Peyer's patch (tissue), 4 donors: Measurements from ENCODE around the gene P4HB. TPM values are rescaled to one million over a fixed set of nuclear protein-coding genes. Genes with fewer than 3 reads are reported as not detected.

Source experiments
- DNase-seq, 3 donors: peaks; one replicate each; pipeline ENCODE4 v3.0.0-alpha.2; 2017 to 2019
- H3K27ac ChIP-seq, 4 donors: fragments of 200-600 bp; sonication (generic); one replicate each; pipeline ENCODE4 v1.5.1; 2016 to 2019
- H3K27me3 ChIP-seq, 2 donors: fragments of 200-600 bp; sonication (generic); one replicate each; pipeline ENCODE4 v1.5.1; 2019
- H3K36me3 ChIP-seq, 3 donors: fragments of 200-600 bp; sonication (generic); one replicate each; pipeline ENCODE4 v1.5.1; 2016 to 2019
- H3K4me1 ChIP-seq, 4 donors: fragments of 200-600 bp; sonication (generic); one replicate each; pipeline ENCODE4 v1.5.1; 2016 to 2019
- H3K4me3 ChIP-seq, 4 donors: fragments of 200-600 bp; sonication (generic); 1 replicate in 3 of 4; 2 replicates in 1 of 4; pipeline ENCODE4 v1.5.1; 2016 to 2019; ENCODE audit warnings: mild to moderate bottlenecking in 1 of 4
- H3K9me3 ChIP-seq, 4 donors: fragments of 200-600 bp; sonication (generic); one replicate each; pipeline ENCODE4 v1.5.1; 2016 to 2019; ENCODE audit warnings: mild to moderate bottlenecking in 1 of 4
- POLR2A ChIP-seq, 2 donors: fragments of 450-650 bp; IDR thresholded peaks; one replicate each; pipeline ENCODE4 v1.5.1; 2017; ENCODE audit warnings: antibody characterized with exemption in 2 of 2, mild to moderate bottlenecking in 2 of 2, moderate library complexity in 2 of 2
- total RNA-seq, 4 donors: library from RNA; depleted of rRNA; stranded (reverse); fragments of >200 nt; gene quantifications; one replicate each; pipeline ENCODE4 v1.1.0, GENCODE V29; 2016
- TF ChIP-seq, protein P1 (sequence below), 6 experiments: fragments of 450-650 bp in 4 of 6; fragments of 200-600 bp in 2 of 6; sonication (generic) in 1 of 6; IDR thresholded peaks; one replicate each; pipeline ENCODE4 v1.5.1; 2017 to 2019; ENCODE audit warnings: antibody characterized with exemption in 6 of 6, mild to moderate bottlenecking in 3 of 6, moderate library complexity in 1 of 6

P4HB gene
- total RNA-seq, 4 donors from 2014 or later: 326 to 1,290 (median 1,196) TPM

DNA sequence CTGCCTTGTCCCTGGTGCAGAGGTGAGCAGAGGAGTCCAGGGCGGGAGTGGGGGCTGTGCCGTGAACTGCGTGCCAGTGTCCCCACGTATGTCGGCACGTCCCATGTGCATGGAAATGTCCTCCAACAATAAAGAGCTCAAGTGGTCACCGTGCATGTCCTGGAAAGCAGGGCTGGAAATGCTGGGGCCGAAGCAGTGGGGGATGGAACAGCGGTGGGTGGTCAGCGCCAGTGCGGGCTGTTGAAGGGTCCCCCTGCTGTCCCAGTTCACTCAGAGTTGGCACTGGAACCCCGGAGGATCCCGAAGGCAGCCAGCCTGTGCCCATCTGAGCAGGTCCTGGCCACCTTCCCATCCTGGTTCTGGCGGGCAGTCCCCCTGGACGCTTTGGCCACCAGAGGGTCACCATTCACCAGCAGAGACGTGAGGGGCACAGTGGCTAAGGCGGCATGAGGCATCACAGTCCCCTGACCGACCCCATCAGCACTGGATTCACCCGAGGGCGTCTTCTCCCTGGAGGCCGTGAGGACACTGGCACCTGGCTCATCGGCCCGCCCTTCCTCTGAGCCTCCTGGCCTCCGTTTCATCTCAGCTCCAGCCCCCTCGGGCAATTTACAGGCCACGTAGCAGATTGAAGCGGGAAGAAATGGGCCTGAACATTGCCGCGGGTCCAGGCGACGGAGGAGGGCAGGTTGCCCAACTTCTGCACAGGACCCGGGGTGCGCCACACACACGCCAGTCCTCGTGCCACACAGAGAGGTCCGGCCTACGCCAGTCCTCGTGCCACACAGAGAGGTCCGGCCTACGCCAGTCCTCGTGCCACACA lies 46.3 kb downstream of the P4HB start:
- Histone ChIP-seq H3K4me1 (no peaks in the 10 kb centered on the region), H3K4me3 (no peak overlapping the region), H3K27me3 (no peaks in the 10 kb centered on the region), H3K9me3 (no peaks in the 10 kb centered on the region), H3K27ac (no peak overlapping the region), H3K36me3 (no peaks in the 10 kb centered on the region)
- no peak for DNase-seq
- TF ChIP-seq, protein P1, sequence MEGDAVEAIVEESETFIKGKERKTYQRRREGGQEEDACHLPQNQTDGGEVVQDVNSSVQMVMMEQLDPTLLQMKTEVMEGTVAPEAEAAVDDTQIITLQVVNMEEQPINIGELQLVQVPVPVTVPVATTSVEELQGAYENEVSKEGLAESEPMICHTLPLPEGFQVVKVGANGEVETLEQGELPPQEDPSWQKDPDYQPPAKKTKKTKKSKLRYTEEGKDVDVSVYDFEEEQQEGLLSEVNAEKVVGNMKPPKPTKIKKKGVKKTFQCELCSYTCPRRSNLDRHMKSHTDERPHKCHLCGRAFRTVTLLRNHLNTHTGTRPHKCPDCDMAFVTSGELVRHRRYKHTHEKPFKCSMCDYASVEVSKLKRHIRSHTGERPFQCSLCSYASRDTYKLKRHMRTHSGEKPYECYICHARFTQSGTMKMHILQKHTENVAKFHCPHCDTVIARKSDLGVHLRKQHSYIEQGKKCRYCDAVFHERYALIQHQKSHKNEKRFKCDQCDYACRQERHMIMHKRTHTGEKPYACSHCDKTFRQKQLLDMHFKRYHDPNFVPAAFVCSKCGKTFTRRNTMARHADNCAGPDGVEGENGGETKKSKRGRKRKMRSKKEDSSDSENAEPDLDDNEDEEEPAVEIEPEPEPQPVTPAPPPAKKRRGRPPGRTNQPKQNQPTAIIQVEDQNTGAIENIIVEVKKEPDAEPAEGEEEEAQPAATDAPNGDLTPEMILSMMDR (IDR thresholded peaks at IDR 0.05): no peak
- TF ChIP-seq POLR2A (IDR thresholded peaks at IDR 0.05): no peak

DNA sequence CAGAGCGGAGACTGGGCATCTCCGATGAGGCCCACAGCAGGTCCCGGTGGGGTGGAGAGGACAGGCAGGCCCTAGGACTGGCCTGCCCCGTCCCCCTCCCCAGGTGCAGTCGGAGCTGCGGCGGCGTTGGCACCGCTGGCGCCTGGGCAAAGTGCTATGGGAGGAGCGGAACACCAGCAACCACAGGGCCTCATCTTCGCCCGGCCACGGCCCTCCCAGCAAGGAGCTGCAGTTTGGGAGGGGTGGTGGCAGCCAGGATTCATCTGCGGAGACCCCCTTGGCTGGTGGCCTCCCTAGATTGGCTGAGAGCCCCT lies 47.0 kb downstream of the P4HB start:
- TF ChIP-seq, protein P1 (IDR thresholded peaks at IDR 0.05): no peak
- no peak for TF ChIP-seq POLR2A (IDR thresholded peaks at IDR 0.05)
- Histone ChIP-seq H3K9me3 (no peaks in the 10 kb centered on the region), H3K27ac (no peak overlapping the region), H3K36me3 (no peaks in the 10 kb centered on the region), H3K27me3 (no peaks in the 10 kb centered on the region), H3K4me3 (no peak overlapping the region), H3K4me1 (no peaks in the 10 kb centered on the region)
- no peak for DNase-seq

DNA sequence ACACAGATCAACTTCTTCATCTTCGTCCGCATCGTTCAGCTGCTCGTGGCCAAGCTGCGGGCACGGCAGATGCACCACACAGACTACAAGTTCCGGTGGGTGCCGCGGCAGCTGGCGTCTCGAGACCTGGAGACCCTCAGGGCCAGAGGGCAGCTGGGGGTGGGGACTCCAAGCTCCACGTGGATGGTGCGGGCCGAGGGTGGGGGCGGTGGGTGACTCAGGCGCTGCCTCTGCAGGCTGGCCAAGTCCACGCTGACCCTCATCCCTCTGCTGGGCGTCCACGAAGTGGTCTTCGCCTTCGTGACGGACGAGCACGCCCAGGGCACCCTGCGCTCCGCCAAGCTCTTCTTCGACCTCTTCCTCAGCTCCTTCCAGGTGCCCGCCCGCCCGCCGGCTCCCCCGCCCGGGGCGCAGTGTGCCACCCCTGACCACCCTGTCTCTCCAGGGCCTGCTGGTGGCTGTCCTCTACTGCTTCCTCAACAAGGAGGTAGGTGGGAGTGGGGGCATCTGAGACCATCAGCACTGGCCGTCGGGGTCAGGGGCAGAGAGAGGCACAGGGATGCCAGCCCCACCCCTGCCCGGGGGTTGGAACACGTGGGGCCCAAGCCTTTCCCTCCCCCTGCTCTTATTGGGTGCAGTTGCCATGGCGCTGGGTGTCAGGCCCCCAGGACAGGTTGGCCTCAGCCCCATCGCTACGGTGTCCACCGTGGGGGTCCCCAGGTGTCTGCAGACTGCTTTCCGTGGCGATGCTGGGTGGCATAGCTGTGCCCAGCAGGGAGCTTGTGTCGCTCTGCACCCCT lies 47.6 kb downstream of the P4HB start:
- Histone ChIP-seq H3K36me3 (no peaks in the 10 kb centered on the region), H3K4me1 (no peaks in the 10 kb centered on the region), H3K9me3 (no peaks in the 10 kb centered on the region), H3K27me3 (no peaks in the 10 kb centered on the region), H3K27ac (no peak overlapping the region), H3K4me3 (no peak overlapping the region)
- DNase-seq: no peak
- TF ChIP-seq, protein P1 (IDR thresholded peaks at IDR 0.05): no peak
- TF ChIP-seq POLR2A (IDR thresholded peaks at IDR 0.05): no peak

DNA sequence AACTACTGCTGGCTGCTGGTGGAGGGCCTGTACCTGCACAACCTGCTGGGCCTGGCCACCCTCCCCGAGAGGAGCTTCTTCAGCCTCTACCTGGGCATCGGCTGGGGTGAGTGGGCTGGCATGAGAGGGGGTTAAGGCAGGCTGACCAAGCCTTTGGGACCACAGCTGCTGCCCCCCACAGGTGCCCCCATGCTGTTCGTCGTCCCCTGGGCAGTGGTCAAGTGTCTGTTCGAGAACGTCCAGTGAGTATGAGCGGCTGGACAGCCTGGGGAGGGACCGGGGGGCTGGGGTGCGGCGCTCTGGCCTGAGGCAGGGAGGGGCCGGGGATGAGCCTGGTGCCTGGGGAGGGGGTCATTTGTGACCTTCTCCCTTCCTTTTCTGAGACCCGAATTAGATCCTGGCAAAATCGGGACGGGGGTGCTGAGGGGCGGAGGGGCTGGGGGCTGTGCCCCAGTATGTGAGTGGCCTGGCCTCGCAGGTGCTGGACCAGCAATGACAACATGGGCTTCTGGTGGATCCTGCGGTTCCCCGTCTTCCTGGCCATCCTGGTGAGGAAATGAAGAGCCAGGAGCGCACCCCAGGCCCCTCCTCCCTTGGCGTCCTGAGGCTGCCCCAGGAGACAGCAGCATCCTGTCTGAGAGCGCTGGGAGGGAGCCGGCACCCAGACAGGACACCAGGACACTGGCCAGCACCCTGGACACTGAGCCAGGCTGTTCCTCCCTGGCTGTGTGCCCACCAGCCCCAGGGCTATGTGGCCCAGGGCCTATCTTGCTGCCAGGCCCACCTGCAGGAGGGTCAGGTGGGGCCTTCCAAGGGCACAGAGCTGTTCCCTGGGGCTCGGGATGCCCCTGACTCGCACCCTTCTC lies 48.4 kb downstream of the P4HB start:
- Histone ChIP-seq H3K27me3 (no peaks in the 10 kb centered on the region), H3K27ac (no peak overlapping the region), H3K9me3 (no peaks in the 10 kb centered on the region), H3K4me1 (no peaks in the 10 kb centered on the region), H3K36me3 (no peaks in the 10 kb centered on the region), H3K4me3 (no peak overlapping the region)
- TF ChIP-seq, protein P1 (IDR thresholded peaks at IDR 0.05): no peak
- TF ChIP-seq POLR2A (IDR thresholded peaks at IDR 0.05): no peak
- DNase-seq: no peak

DNA sequence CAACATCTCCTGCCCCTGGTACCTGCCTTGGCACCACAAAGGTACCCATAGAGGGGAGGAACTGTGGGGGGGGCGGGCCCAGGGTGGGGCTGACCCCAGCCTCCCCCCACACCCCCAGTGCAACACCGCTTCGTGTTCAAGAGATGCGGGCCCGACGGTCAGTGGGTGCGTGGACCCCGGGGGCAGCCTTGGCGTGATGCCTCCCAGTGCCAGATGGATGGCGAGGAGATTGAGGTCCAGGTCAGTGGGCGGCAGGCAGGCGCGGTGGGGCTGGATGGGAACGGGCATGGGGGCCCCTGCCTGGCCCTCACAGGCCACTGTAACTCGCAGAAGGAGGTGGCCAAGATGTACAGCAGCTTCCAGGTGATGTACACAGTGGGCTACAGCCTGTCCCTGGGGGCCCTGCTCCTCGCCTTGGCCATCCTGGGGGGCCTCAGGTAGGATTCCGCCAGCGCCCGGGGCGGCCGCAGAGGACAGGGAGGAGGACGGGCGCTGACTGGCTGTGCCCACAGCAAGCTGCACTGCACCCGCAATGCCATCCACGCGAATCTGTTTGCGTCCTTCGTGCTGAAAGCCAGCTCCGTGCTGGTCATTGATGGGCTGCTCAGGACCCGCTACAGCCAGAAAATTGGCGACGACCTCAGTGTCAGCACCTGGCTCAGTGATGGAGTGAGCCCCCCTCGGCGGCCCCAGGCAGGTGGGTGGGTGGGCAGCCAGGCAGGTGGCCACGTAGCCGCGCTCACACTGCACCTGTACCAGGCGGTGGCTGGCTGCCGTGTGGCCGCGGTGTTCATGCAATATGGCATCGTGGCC lies 49.2 kb downstream of the P4HB start:
- Histone ChIP-seq H3K36me3 (no peaks in the 10 kb centered on the region), H3K27me3 (no peaks in the 10 kb centered on the region)

More for the DNA sequence above, 49.2 kb downstream of the P4HB start:
- Histone ChIP-seq H3K27ac (no peak overlapping the region), H3K9me3 (no peaks in the 10 kb centered on the region), H3K4me3 (no peak overlapping the region), H3K4me1 (no peaks in the 10 kb centered on the region)
- no peak for DNase-seq
- TF ChIP-seq POLR2A (IDR thresholded peaks at IDR 0.05): no peak
- TF ChIP-seq, protein P1 (IDR thresholded peaks at IDR 0.05): no peak
